Mucosa of descending colon (tissue), 3 donors: Measurements from ENCODE around the gene C5AR1. TPM values are rescaled to one million over a fixed set of nuclear protein-coding genes. Genes with fewer than 3 reads are reported as not detected.
"Not testable (repeated sequence)": the region's sequence is repeated elsewhere in the genome, so short reads cannot be mapped to it uniquely, and the experiment has no call there.

ENCODE experiments used
- ATAC-seq: fragments of 200-7000 bp; cut with Tn5 transposase; one replicate; pipeline ENCODE4 v1.9.1; 2020; ENCODE audit warnings: mild to moderate bottlenecking, moderate library complexity
- DNase-seq, 3 donors: peaks; one replicate each; pipeline ENCODE4 v3.0.0-alpha.2; 2020
- H3K36me3 ChIP-seq: fragments of 200-600 bp; one replicate; pipeline ENCODE4 v1.8.0; 2021; ENCODE audit warnings: low read depth, mild to moderate bottlenecking
- H3K4me1 ChIP-seq: fragments of 200-600 bp; one replicate; pipeline ENCODE4 v1.8.0; 2021; ENCODE audit warnings: low read depth, mild to moderate bottlenecking
- H3K4me3 ChIP-seq: fragments of 200-600 bp; one replicate; pipeline ENCODE4 v1.8.0; 2021; ENCODE audit warnings: mild to moderate bottlenecking
- H3K9me3 ChIP-seq: fragments of 200-600 bp; one replicate; pipeline ENCODE4 v1.8.0; 2021; ENCODE audit warnings: mild to moderate bottlenecking
- CTCF ChIP-seq: fragments of 200-600 bp; IDR thresholded peaks from one replicate; pipeline ENCODE4 v1.8.0; 2022; ENCODE audit warnings: antibody characterized with exemption, mild to moderate bottlenecking
- intact Hi-C, 2 donors: fragments of 100-400 bp; cut with DNase I in 1 of 2; cut with micrococcal nuclease in 1 of 2; formaldehyde crosslinking; loops; one replicate each; pipeline versions ENCODE4 v1.11.0 to v1.11.1; 2022; cut with DNase I, micrococcal nuclease
- total RNA-seq, 3 donors: library from RNA; stranded (reverse); fragmentation: NEBNext Ultra II Directional in 2 of 3; extraction: Animal tissue kit (Norgen Biotek cat#: 25700) in 2 of 3; gene quantifications; one replicate each; pipeline versions ENCODE4 v1.2.1 to v1.2.4, GENCODE V29; 2021 to 2023
- donor health status: DM: no; HTN: no; CAD: no; lungs with moderate emphysema.
- donor health status: DM: no; HTN: no; CAD: no.
- donor health status: DM: no; HTN: yes; CAD: no.

C5AR1 gene
- total RNA-seq, 3 donors from 2014 or later: 5.1 to 13.5 (median 7.9) TPM

GRCh38 chr19:47358936-47359335, 49.3 kb downstream of the C5AR1 start:
- no peak for ATAC-seq
- intact Hi-C loops: no loop called here
- Histone ChIP-seq H3K4me3 (no peak overlapping the region), H3K9me3 (no peaks in the 10 kb centered on the region), H3K4me1 (no peaks in the 10 kb centered on the region), H3K36me3 (peaks cover 3% of the 10 kb centered on the region)
- TF ChIP-seq CTCF: no peak
- no peak for DNase-seq

- no peak overlapping the region for H3K4me3 ChIP-seq
- H3K36me3 ChIP-seq: peaks cover 3% of the 10 kb centered on the region
- intact Hi-C loops: no loop called here
- TF ChIP-seq CTCF: no peak
- no peaks in the 10 kb centered on the region for H3K4me1 ChIP-seq
- DNase-seq: no peak
- ATAC-seq: no peak
- no peaks in the 10 kb centered on the region for H3K9me3 ChIP-seq
These were observed 52.7 kb downstream of the C5AR1 start for GRCh38 chr19:47362321-47362720.

GRCh38 chr19:47363758-47364531, 54.3 kb downstream of the C5AR1 start:
- Histone ChIP-seq H3K4me3 (no peak overlapping the region), H3K9me3 (no peaks in the 10 kb centered on the region), H3K36me3 (no peaks in the 10 kb centered on the region), H3K4me1 (no peaks in the 10 kb centered on the region)
- peak in 1 of 3 donors; percentile 18 for DNase-seq
- no peak for TF ChIP-seq CTCF
- intact Hi-C loops: no loop called here
- ATAC-seq: peak; percentile 45

- ATAC-seq, H3K4me3 ChIP-seq, H3K9me3 ChIP-seq, H3K4me1 ChIP-seq, H3K36me3 ChIP-seq, DNase-seq, intact Hi-C loops: not testable (repeated sequence)
These were observed 55.8 kb downstream of the C5AR1 start for GRCh38 chr19:47365455-47365854.

- ATAC-seq: peak; percentile 51
- no peaks in the 10 kb centered on the region for H3K9me3 ChIP-seq
- H3K36me3 ChIP-seq: no peaks in the 10 kb centered on the region
- no peak for DNase-seq
- no peak overlapping the region for H3K4me3 ChIP-seq
- intact Hi-C loops: no loop called here
- no peaks in the 10 kb centered on the region for H3K4me1 ChIP-seq
- no peak for TF ChIP-seq CTCF
These were observed 60.5 kb downstream of the C5AR1 start for GRCh38 chr19:47370045-47370611.

- H3K36me3 ChIP-seq: no peaks in the 10 kb centered on the region
- no peak for TF ChIP-seq CTCF
These were observed 61.6 kb downstream of the C5AR1 start for GRCh38 chr19:47371261-47371660.

More at GRCh38 chr19:47371261-47371660, 61.6 kb downstream of the C5AR1 start:
- intact Hi-C loops: no loop called here
- Histone ChIP-seq H3K9me3 (no peaks in the 10 kb centered on the region), H3K4me3 (no peak overlapping the region), H3K4me1 (no peaks in the 10 kb centered on the region)
- ATAC-seq: no peak
- DNase-seq: no peak

Other genes with a start within 250 kb of the C5AR1 start
- 10 to 100 TPM; 44.4 to 53.4 (median 52.8) TPM for gene ZC3H4, start 196.1 kb upstream of the C5AR1 start, total RNA-seq
- gene SAE1, start 179.0 kb upstream of the C5AR1 start, total RNA-seq: 100 to 1,000 TPM in 1 of 3 donors, 10 to 100 TPM in 2; 41.7 to 133 (median 66.4) TPM
- 10 to 100 TPM; 18.3 to 24.9 (median 22.8) TPM for gene BBC3, start 78.7 kb upstream of the C5AR1 start, total RNA-seq
- 10 to 100 TPM; 33.3 to 46.9 (median 38.7) TPM for gene CCDC9, start 53.3 kb upstream of the C5AR1 start, total RNA-seq
- 10 to 100 TPM; 14.7 to 28.9 (median 16.7) TPM for gene INAFM1, start 35.0 kb upstream of the C5AR1 start, total RNA-seq
- gene C5AR2, start 22.3 kb downstream of the C5AR1 start, total RNA-seq: 1 to 10 TPM in 2 of 3 donors, under 1 TPM in 1; 0.29 to 1.6 (median 1.4) TPM
- 10 to 100 TPM in 2 of 3 donors, 1 to 10 TPM in 1; 8.7 to 12.3 (median 11.0) TPM for gene DHX34, start 39.5 kb downstream of the C5AR1 start, total RNA-seq
- gene MEIS3, start 109.7 kb downstream of the C5AR1 start, total RNA-seq: 10 to 100 TPM in 1 of 3 donors, 1 to 10 TPM in 2; 2.1 to 11.6 (median 4.2) TPM
- 10 to 100 TPM in 1 of 3 donors, 1 to 10 TPM in 1, under 1 TPM in 1; 0.75 to 17.5 (median 2.1) TPM for gene SLC8A2, start 162.0 kb downstream of the C5AR1 start, total RNA-seq
- gene KPTN, start 174.4 kb downstream of the C5AR1 start, total RNA-seq: 1 to 10 TPM; 5.5 to 8.9 (median 8.9) TPM
- 100 to 1,000 TPM; 109 to 145 (median 124) TPM for gene NAPA, start 205.2 kb downstream of the C5AR1 start, total RNA-seq